HepG2 (cell line): ENCODE measurements around the gene PLPPR2. TPM values are rescaled to one million over a fixed set of nuclear protein-coding genes. Genes with fewer than 3 reads are reported as not detected.

Experiments
- ARID5B ChIP-seq: IDR thresholded peaks from 2 replicates; pipeline ENCODE4 v1.4.0; 2020; ENCODE audit warnings: mild to moderate bottlenecking, missing genetic modification reagents
- GPN1 ChIP-seq: sonication (generic); formaldehyde crosslinking; IDR thresholded peaks from 2 replicates; pipeline ENCODE4 v1.5.1; 2020; ENCODE audit warnings: missing genetic modification reagents, borderline replicate concordance
- MYPOP ChIP-seq: sonication (generic); formaldehyde crosslinking; IDR thresholded peaks from 2 replicates; pipeline ENCODE4 v1.8.1; 2023; ENCODE audit warnings: mild to moderate bottlenecking, moderate library complexity, missing genetic modification reagents
- SMAD9 ChIP-seq: sonication (generic); formaldehyde crosslinking; IDR thresholded peaks from 2 replicates; pipeline ENCODE4 v1.5.1; 2020; ENCODE audit warnings: mild to moderate bottlenecking, missing genetic modification reagents
- STAG1 ChIP-seq: sonication (generic); formaldehyde crosslinking; IDR thresholded peaks from 2 replicates; pipeline ENCODE4 v1.4.0; 2020; ENCODE audit warnings: missing genetic modification reagents
- ZFAT ChIP-seq: sonication (generic); formaldehyde crosslinking; conservative IDR thresholded peaks from 2 replicates; pipeline ENCODE4 v1.8.1; 2023; ENCODE audit warnings: missing genetic modification reagents, inconsistent platforms
- ZNF547 ChIP-seq: sonication (generic); formaldehyde crosslinking; IDR thresholded peaks from 2 replicates; pipeline ENCODE4 v1.5.1; 2020; ENCODE audit warnings: mild to moderate bottlenecking, missing genetic modification reagents
- ZNF790 ChIP-seq: sonication (generic); formaldehyde crosslinking; IDR thresholded peaks from 2 replicates; pipeline ENCODE4 v1.8.0; 2022; ENCODE audit warnings: missing genetic modification reagents, mild to moderate bottlenecking, borderline replicate concordance
- polyA plus RNA-seq, 8 experiments: library from polyadenylated mRNA; depleted of rRNA in 3 of 8; stranded (reverse) in 7 of 8; unstranded in 1 of 8; fragments of >200 nt; fragmentation: Illumina TruSeq in 4 of 8; extraction: Trizol in 4 of 8; gene quantifications; 2 replicates each; pipeline versions ENCODE4 v1.2.1 to v1.2.3, GENCODE V29; 2011 to 2016; ENCODE audit warnings: low read depth in 4 of 8, missing spikeins in 1 of 8, mixed read lengths in 1 of 8; ENCODE audit not compliant: insufficient read depth in 1 of 8
- total RNA-seq, 5 experiments: library from RNA; depleted of rRNA; stranded (reverse); fragments of >200 nt; fragmentation: Illumina TruSeq; extraction: Trizol; gene quantifications; 2 replicates each; pipeline ENCODE4 v1.2.3, GENCODE V29; 2016; ENCODE audit warnings: low read depth in 1 of 5
- TF ChIP-seq, protein P1 (sequence below): sonication (generic); formaldehyde crosslinking; IDR thresholded peaks from 2 replicates; pipeline ENCODE4 v1.5.1; 2020; ENCODE audit warnings: missing genetic modification reagents, mild to moderate bottlenecking, borderline replicate concordance
- TF ChIP-seq, protein P2 (sequence below): sonication (generic); formaldehyde crosslinking; IDR thresholded peaks from 2 replicates; pipeline ENCODE4 v1.5.0; 2020; ENCODE audit warnings: mild to moderate bottlenecking, missing genetic modification reagents, borderline replicate concordance
- TF ChIP-seq, protein P3 (sequence below): sonication (generic); formaldehyde crosslinking; IDR thresholded peaks from 2 replicates; pipeline ENCODE4 v1.8.1; 2022; ENCODE audit warnings: mild to moderate bottlenecking, missing genetic modification reagents

The PLPPR2 gene
- total and polyA plus RNA-seq, 2 of the 13 experiments (the other 11 are each of a cell fraction or from before 2014, with no cell fraction given) = 1.5 to 2.1 TPM

GRCh38 chr19:11339254-11340098 lies 15.8 kb upstream of the PLPPR2 start, which contains the start of gene RAB3D (continued):
- TF ChIP-seq ARID5B (CRISPR knock-in tag) (peak; percentile 23; the same call in 1 of the 2 replicates), ZNF547 (CRISPR knock-in tag) (peak; percentile 71; the same call in 1 of the 2 replicates), STAG1 (CRISPR knock-in tag) (0 out of 2 replicates have a peak, but pooled peaks have one; percentile 4), SMAD9 (no peak), GPN1 (no peak), ZFAT (no peak), MYPOP (no peak), ZNF790 (CRISPR knock-in tag) (no peak)
- TF ChIP-seq, protein P1, sequence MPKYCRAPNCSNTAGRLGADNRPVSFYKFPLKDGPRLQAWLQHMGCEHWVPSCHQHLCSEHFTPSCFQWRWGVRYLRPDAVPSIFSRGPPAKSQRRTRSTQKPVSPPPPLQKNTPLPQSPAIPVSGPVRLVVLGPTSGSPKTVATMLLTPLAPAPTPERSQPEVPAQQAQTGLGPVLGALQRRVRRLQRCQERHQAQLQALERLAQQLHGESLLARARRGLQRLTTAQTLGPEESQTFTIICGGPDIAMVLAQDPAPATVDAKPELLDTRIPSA (CRISPR knock-in tag) = no peak
- TF ChIP-seq, protein P2, sequence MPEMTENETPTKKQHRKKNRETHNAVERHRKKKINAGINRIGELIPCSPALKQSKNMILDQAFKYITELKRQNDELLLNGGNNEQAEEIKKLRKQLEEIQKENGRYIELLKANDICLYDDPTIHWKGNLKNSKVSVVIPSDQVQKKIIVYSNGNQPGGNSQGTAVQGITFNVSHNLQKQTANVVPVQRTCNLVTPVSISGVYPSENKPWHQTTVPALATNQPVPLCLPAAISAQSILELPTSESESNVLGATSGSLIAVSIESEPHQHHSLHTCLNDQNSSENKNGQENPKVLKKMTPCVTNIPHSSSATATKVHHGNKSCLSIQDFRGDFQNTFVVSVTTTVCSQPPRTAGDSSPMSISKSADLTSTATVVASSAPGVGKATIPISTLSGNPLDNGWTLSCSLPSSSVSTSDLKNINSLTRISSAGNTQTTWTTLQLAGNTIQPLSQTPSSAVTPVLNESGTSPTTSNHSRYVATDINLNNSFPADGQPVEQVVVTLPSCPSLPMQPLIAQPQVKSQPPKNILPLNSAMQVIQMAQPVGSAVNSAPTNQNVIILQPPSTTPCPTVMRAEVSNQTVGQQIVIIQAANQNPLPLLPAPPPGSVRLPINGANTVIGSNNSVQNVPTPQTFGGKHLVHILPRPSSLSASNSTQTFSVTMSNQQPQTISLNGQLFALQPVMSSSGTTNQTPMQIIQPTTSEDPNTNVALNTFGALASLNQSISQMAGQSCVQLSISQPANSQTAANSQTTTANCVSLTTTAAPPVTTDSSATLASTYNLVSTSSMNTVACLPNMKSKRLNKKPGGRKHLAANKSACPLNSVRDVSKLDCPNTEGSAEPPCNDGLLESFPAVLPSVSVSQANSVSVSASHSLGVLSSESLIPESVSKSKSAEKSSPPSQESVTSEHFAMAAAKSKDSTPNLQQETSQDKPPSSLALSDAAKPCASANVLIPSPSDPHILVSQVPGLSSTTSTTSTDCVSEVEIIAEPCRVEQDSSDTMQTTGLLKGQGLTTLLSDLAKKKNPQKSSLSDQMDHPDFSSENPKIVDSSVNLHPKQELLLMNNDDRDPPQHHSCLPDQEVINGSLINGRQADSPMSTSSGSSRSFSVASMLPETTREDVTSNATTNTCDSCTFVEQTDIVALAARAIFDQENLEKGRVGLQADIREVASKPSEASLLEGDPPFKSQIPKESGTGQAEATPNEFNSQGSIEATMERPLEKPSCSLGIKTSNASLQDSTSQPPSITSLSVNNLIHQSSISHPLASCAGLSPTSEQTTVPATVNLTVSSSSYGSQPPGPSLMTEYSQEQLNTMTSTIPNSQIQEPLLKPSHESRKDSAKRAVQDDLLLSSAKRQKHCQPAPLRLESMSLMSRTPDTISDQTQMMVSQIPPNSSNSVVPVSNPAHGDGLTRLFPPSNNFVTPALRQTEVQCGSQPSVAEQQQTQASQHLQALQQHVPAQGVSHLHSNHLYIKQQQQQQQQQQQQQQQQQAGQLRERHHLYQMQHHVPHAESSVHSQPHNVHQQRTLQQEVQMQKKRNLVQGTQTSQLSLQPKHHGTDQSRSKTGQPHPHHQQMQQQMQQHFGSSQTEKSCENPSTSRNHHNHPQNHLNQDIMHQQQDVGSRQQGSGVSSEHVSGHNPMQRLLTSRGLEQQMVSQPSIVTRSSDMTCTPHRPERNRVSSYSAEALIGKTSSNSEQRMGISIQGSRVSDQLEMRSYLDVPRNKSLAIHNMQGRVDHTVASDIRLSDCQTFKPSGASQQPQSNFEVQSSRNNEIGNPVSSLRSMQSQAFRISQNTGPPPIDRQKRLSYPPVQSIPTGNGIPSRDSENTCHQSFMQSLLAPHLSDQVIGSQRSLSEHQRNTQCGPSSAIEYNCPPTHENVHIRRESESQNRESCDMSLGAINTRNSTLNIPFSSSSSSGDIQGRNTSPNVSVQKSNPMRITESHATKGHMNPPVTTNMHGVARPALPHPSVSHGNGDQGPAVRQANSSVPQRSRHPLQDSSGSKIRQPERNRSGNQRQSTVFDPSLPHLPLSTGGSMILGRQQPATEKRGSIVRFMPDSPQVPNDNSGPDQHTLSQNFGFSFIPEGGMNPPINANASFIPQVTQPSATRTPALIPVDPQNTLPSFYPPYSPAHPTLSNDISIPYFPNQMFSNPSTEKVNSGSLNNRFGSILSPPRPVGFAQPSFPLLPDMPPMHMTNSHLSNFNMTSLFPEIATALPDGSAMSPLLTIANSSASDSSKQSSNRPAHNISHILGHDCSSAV (CRISPR knock-in tag) = no peak
- TF ChIP-seq, protein P3, sequence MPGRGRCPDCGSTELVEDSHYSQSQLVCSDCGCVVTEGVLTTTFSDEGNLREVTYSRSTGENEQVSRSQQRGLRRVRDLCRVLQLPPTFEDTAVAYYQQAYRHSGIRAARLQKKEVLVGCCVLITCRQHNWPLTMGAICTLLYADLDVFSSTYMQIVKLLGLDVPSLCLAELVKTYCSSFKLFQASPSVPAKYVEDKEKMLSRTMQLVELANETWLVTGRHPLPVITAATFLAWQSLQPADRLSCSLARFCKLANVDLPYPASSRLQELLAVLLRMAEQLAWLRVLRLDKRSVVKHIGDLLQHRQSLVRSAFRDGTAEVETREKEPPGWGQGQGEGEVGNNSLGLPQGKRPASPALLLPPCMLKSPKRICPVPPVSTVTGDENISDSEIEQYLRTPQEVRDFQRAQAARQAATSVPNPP (CRISPR knock-in tag) = no peak
